ENCODE results near the gene FBLN2.
"Not testable (repeated sequence)": the region's sequence is repeated elsewhere in the genome, so short reads cannot be mapped to it uniquely, and the experiment has no call there.

FBLN2 gene

GRCh38 chr3:13548696-13549622 is at the start of gene FBLN2:
Gene FBLN2, plus strand, starts transcription at chr3:13549125. Its CDS starts 21,231 bp downstream, at chr3:13570356.
- TF ChIP-seq, protein P1, sequence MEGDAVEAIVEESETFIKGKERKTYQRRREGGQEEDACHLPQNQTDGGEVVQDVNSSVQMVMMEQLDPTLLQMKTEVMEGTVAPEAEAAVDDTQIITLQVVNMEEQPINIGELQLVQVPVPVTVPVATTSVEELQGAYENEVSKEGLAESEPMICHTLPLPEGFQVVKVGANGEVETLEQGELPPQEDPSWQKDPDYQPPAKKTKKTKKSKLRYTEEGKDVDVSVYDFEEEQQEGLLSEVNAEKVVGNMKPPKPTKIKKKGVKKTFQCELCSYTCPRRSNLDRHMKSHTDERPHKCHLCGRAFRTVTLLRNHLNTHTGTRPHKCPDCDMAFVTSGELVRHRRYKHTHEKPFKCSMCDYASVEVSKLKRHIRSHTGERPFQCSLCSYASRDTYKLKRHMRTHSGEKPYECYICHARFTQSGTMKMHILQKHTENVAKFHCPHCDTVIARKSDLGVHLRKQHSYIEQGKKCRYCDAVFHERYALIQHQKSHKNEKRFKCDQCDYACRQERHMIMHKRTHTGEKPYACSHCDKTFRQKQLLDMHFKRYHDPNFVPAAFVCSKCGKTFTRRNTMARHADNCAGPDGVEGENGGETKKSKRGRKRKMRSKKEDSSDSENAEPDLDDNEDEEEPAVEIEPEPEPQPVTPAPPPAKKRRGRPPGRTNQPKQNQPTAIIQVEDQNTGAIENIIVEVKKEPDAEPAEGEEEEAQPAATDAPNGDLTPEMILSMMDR (conservative IDR thresholded peaks at IDR 0.05) = no peak
- no peak for TF ChIP-seq ZFX (IDR thresholded peaks at IDR 0.05)
- peak within 1 kb of the TSS; percentile 13; the same call in 1 of the 2 replicates for H3K27ac ChIP-seq

- H3K27ac ChIP-seq = not testable (repeated sequence)
These were observed 49.7 kb upstream of the FBLN2 start for GRCh38 chr3:13499246-13499645.

GRCh38 chr3:13500133-13500885 is 48.6 kb upstream of the FBLN2 start:
- no peak overlapping the region for H3K27ac ChIP-seq
- TF ChIP-seq, protein P1 (conservative IDR thresholded peaks at IDR 0.05) = no peak; the same call in 1 of the 2 replicates
- TF ChIP-seq ZFX (IDR thresholded peaks at IDR 0.05) = no peak

GRCh38 chr3:13501056-13501455 is 47.9 kb upstream of the FBLN2 start:
- no peak overlapping the region for H3K27ac ChIP-seq
- TF ChIP-seq, protein P1 (conservative IDR thresholded peaks at IDR 0.05) = no peak
- no peak for TF ChIP-seq ZFX (IDR thresholded peaks at IDR 0.05)

GRCh38 chr3:13501521-13501920 is 47.4 kb upstream of the FBLN2 start:
- TF ChIP-seq, protein P1 (conservative IDR thresholded peaks at IDR 0.05) = no peak
- no peak for TF ChIP-seq ZFX (IDR thresholded peaks at IDR 0.05)
- H3K27ac ChIP-seq = no peak overlapping the region

GRCh38 chr3:13501958-13502790 is 46.8 kb upstream of the FBLN2 start:
- TF ChIP-seq, protein P1 (conservative IDR thresholded peaks at IDR 0.05) = no peak
- no peak for TF ChIP-seq ZFX (IDR thresholded peaks at IDR 0.05)
- no peak overlapping the region for H3K27ac ChIP-seq

GRCh38 chr3:13502791-13503060 is 46.2 kb upstream of the FBLN2 start:
- TF ChIP-seq, protein P1 (conservative IDR thresholded peaks at IDR 0.05) = no peak
- TF ChIP-seq ZFX (IDR thresholded peaks at IDR 0.05) = no peak

More at GRCh38 chr3:13502791-13503060, 46.2 kb upstream of the FBLN2 start:
- H3K27ac ChIP-seq = no peak overlapping the region
